Caco-2 (cell line): Measurements from ENCODE around the gene MIA. TPM values are rescaled to one million over a fixed set of nuclear protein-coding genes. Genes with fewer than 3 reads are reported as not detected.

ENCODE experiments used
- BruUV-seq: library from RNA; stranded (reverse); fragments of 400-500 nt; replicated peaks from 2 replicates; lab custom pipeline; 2021; lab: Mats Ljungman, UMichigan
- CTCF ChIA-PET: fragments of 300-600 bp; sonication (Branson Sonifier 250); formaldehyde crosslinking; loops from one replicate; lab custom pipeline; 2022; ENCODE audit warnings: antibody characterized with exemption; lab: Charles Lee
- POLR2A ChIA-PET: fragments of 300-600 bp; sonication (Branson Sonifier 250); formaldehyde crosslinking; loops from one replicate; lab custom pipeline; 2022; ENCODE audit warnings: antibody characterized with exemption; lab: Charles Lee
- DNase-seq, 2 experiments: peaks; one replicate each; pipeline versions ENCODE4 v3.0.0 to v3.0.0-alpha.2; 2020 to 2022
- H3K27me3 ChIP-seq: replicated peaks from 2 replicates; pipeline ENCODE4 v1.6.0; 2011; ENCODE audit warnings: low read length; ENCODE audit not compliant: control insufficient read depth, insufficient read depth
- H3K36me3 ChIP-seq: 2 replicates; pipeline ENCODE4 v1.5.1; 2011; ENCODE audit warnings: low read length; ENCODE audit not compliant: control insufficient read depth, insufficient read depth
- H3K4me1 ChIP-seq: fragments of 250-450 bp; sonication (Bioruptor Pico); 2 replicates; pipeline ENCODE4 v1.5.1; 2020; ENCODE audit warnings: mild to moderate bottlenecking
- H3K4me3 ChIP-seq: 2 replicates; pipeline ENCODE4 v1.5.1; 2011; ENCODE audit warnings: low read depth, mild to moderate bottlenecking, control low read depth, low read length
- H3K9me3 ChIP-seq: fragments of 250-450 bp; sonication (Bioruptor Pico); 2 replicates; pipeline ENCODE4 v1.5.1; 2020; ENCODE audit warnings: mild to moderate bottlenecking, moderate library complexity
- H3K27ac Mint-ChIP-seq: one replicate; pipeline ENCODE4 v1.8.0; 2022; ENCODE audit warnings: mixed read lengths; ENCODE audit not compliant: unreplicated experiment
- H3K27me3 Mint-ChIP-seq: one replicate; pipeline ENCODE4 v1.8.0; 2022; ENCODE audit warnings: mixed read lengths; ENCODE audit not compliant: insufficient read depth, unreplicated experiment
- H3K36me3 Mint-ChIP-seq: one replicate; pipeline ENCODE4 v1.8.0; 2022; ENCODE audit warnings: mild to moderate bottlenecking, mixed read lengths; ENCODE audit not compliant: insufficient read depth, unreplicated experiment
- H3K4me1 Mint-ChIP-seq: one replicate; pipeline ENCODE4 v1.8.0; 2022; ENCODE audit warnings: low read depth, mixed read lengths; ENCODE audit not compliant: unreplicated experiment
- H3K4me3 Mint-ChIP-seq: one replicate; pipeline ENCODE4 v1.8.0; 2022; ENCODE audit warnings: mild to moderate bottlenecking, moderate library complexity, mixed read lengths; ENCODE audit not compliant: unreplicated experiment
- H3K9me3 Mint-ChIP-seq: one replicate; pipeline ENCODE4 v1.8.0; 2022; ENCODE audit warnings: mixed read lengths; ENCODE audit not compliant: unreplicated experiment
- CTCF ChIP-seq, 2 experiments: fragments of 200-600 bp in 1 of 2; IDR thresholded peaks; 1 replicate in 1 of 2; 2 replicates in 1 of 2; pipeline versions ENCODE4 v1.5.1 to v1.8.0; 2011 to 2022; ENCODE audit warnings: antibody characterized with exemption in 1 of 2, control low read depth in 1 of 2, inconsistent platforms in 1 of 2, low read depth in 1 of 2, low read length in 1 of 2, mild to moderate bottlenecking in 1 of 2, moderate library complexity in 1 of 2; ENCODE audit not compliant: insufficient read depth in 1 of 2, severe bottlenecking in 1 of 2, unreplicated experiment in 1 of 2
- intact Hi-C: fragments of 100-400 bp; cut with micrococcal nuclease; formaldehyde crosslinking; loops from one replicate; pipeline ENCODE4 v1.10.0; 2022; ENCODE audit not compliant: unreplicated experiment
- total RNA-seq: library from RNA; stranded (reverse); gene quantifications from 2 replicates; pipeline ENCODE4 v1.2.3, GENCODE V29; 2022

MIA gene
- total RNA-seq, 1 experiment from 2014 or later = 1.1 TPM

GRCh38 chr19:40756502-40757110 is 18.7 kb upstream of the MIA start:
- Mint-ChIP-seq H3K27ac (no peak overlapping the region), H3K4me1 (peaks cover 16% of the 10 kb centered on the region), H3K4me3 (no peak overlapping the region), H3K27me3 (no peaks in the 10 kb centered on the region), H3K36me3 (peaks cover 97% of the 10 kb centered on the region), H3K9me3 (no peaks in the 10 kb centered on the region)
- H3K4me3 ChIP-seq = no peak overlapping the region
- no peak for DNase-seq
- no TSS peak for BruUV-seq
- H3K9me3 ChIP-seq = no peaks in the 10 kb centered on the region
- H3K27me3 ChIP-seq = no peaks in the 10 kb centered on the region
- POLR2A ChIA-PET = interaction anchor here (3.1 kb wide), 1 partner anchor 21 kb away, joined by 11 read pairs; the partner anchor contains the start of gene RAB4B
- intact Hi-C loops = loop anchor here (10.0 kb wide), 1 partner anchor 92 kb away; no protein-coding TSS in a partner anchor
- peaks cover 11% of the 10 kb centered on the region for H3K4me1 ChIP-seq
- H3K36me3 ChIP-seq = peaks cover 5% of the 10 kb centered on the region
- no peak for TF ChIP-seq CTCF (IDR thresholded peaks at IDR 0.05; ENCODE audit: insufficient read depth in 1 of 2, low read depth in 1 of 2, low read length in 1 of 2, severe bottlenecking in 1 of 2, unreplicated experiment in 1 of 2)
- CTCF ChIA-PET = interaction anchor here (0.6 to 1.4 kb wide), 2 partner anchors 21 to 66 kb away, joined by 3 read pairs; partner anchors contain the start of gene NUMBL

- Mint-ChIP-seq H3K27ac (no peak overlapping the region), H3K36me3 (peaks cover 99% of the 10 kb centered on the region), H3K4me3 (no peak overlapping the region), H3K27me3 (no peaks in the 10 kb centered on the region), H3K9me3 (no peaks in the 10 kb centered on the region), H3K4me1 (peaks cover 15% of the 10 kb centered on the region)
- POLR2A ChIA-PET = interaction anchor here (3.1 kb wide), 1 partner anchor 19 kb away, joined by 11 read pairs; the partner anchor contains the start of gene RAB4B
- no peak for TF ChIP-seq CTCF (IDR thresholded peaks at IDR 0.05; ENCODE audit: insufficient read depth in 1 of 2, low read depth in 1 of 2, low read length in 1 of 2, severe bottlenecking in 1 of 2, unreplicated experiment in 1 of 2)
- no peaks in the 10 kb centered on the region for H3K27me3 ChIP-seq
- no peak for DNase-seq
- CTCF ChIA-PET = no interaction called here
- no TSS peak for BruUV-seq
- no peak overlapping the region for H3K4me3 ChIP-seq
- H3K9me3 ChIP-seq = no peaks in the 10 kb centered on the region
- H3K36me3 ChIP-seq = peaks cover 13% of the 10 kb centered on the region
- peaks cover 8% of the 10 kb centered on the region for H3K4me1 ChIP-seq
- intact Hi-C loops = loop anchor here (10.0 kb wide), 1 partner anchor 94 kb away; no protein-coding TSS in a partner anchor
These were observed 16.8 kb upstream of the MIA start for GRCh38 chr19:40758491-40758890.

GRCh38 chr19:40759352-40759751 is 16.0 kb upstream of the MIA start:
- H3K27me3 ChIP-seq = no peaks in the 10 kb centered on the region
- no peaks in the 10 kb centered on the region for H3K9me3 Mint-ChIP-seq
- DNase-seq = no peak
- no peaks in the 10 kb centered on the region for H3K27me3 Mint-ChIP-seq
- H3K9me3 ChIP-seq = no peaks in the 10 kb centered on the region
- no peak overlapping the region for H3K27ac Mint-ChIP-seq
- ChIA-PET POLR2A (no interaction called here), CTCF (no interaction called here)
- peaks cover 17% of the 10 kb centered on the region for H3K36me3 ChIP-seq
- peaks cover 5% of the 10 kb centered on the region for H3K4me1 ChIP-seq
- BruUV-seq = no TSS peak
- intact Hi-C loops = loop anchor here (10.0 kb wide), 1 partner anchor 95 kb away; no protein-coding TSS in a partner anchor
- H3K36me3 Mint-ChIP-seq = peaks cover 100% of the 10 kb centered on the region
- peaks cover 12% of the 10 kb centered on the region for H3K4me1 Mint-ChIP-seq
- H3K4me3 ChIP-seq = no peak overlapping the region
- no peak for TF ChIP-seq CTCF (IDR thresholded peaks at IDR 0.05; ENCODE audit: insufficient read depth in 1 of 2, low read depth in 1 of 2, low read length in 1 of 2, severe bottlenecking in 1 of 2, unreplicated experiment in 1 of 2)
- H3K4me3 Mint-ChIP-seq = no peak overlapping the region
